Natural killer cell treated with Interleukin-12 subunit alpha and Interleukin-12 subunit beta and Interleukin-15 and Interleukin-18, amount 100 ng/mL, for 72 hours (primary cell): ENCODE data around the gene KIAA0040. TPM values are rescaled to one million over a fixed set of nuclear protein-coding genes. Genes with fewer than 3 reads are reported as not detected.
A peak's percentile ranks its signal among the peaks of the same experiment; 100 is the strongest.

ENCODE experiments used
- ATAC-seq, 2 donors: fragments of 150-1000 bp; cut with Tn5 transposase in 1 of 2; sonication (Bioruptor Pico), chemical (Tn5 transposase) in 1 of 2; 2 replicates each; pipeline ENCODE4 v1.10.0; 2021
- DNase-seq: peaks from one replicate; pipeline ENCODE4 v3.0.0; 2022; ENCODE audit warnings: low spot score
- H3K27ac Mint-ChIP-seq, 2 donors: 1 replicate in 1 of 2; 2 replicates in 1 of 2; pipeline ENCODE4 v1.8.0; 2022; ENCODE audit warnings: mixed read lengths in 2 of 2, mild to moderate bottlenecking in 1 of 2, moderate library complexity in 1 of 2
- H3K27me3 Mint-ChIP-seq, 2 donors: 1 replicate in 1 of 2; 2 replicates in 1 of 2; pipeline ENCODE4 v1.8.0; 2022; ENCODE audit warnings: mixed read lengths in 2 of 2
- H3K36me3 Mint-ChIP-seq: one replicate; pipeline ENCODE4 v1.8.0; 2022; ENCODE audit warnings: mixed read lengths
- H3K4me1 Mint-ChIP-seq, 2 donors: 1 replicate in 1 of 2; 2 replicates in 1 of 2; pipeline ENCODE4 v1.8.0; 2022; ENCODE audit warnings: low read depth in 2 of 2, mixed read lengths in 2 of 2, mild to moderate bottlenecking in 1 of 2
- H3K4me3 Mint-ChIP-seq: one replicate; pipeline ENCODE4 v1.8.0; 2022; ENCODE audit warnings: mixed read lengths
- H3K9me3 Mint-ChIP-seq: 2 replicates; pipeline ENCODE4 v1.8.0; 2022; ENCODE audit warnings: mixed read lengths
- total RNA-seq, 2 donors: library from RNA; stranded (reverse); gene quantifications; one replicate each; pipeline ENCODE4 v1.2.3, GENCODE V29; 2022

KIAA0040 gene
- total RNA-seq, 2 donors from 2014 or later, result 11.2 to 19.3 TPM

DNA sequence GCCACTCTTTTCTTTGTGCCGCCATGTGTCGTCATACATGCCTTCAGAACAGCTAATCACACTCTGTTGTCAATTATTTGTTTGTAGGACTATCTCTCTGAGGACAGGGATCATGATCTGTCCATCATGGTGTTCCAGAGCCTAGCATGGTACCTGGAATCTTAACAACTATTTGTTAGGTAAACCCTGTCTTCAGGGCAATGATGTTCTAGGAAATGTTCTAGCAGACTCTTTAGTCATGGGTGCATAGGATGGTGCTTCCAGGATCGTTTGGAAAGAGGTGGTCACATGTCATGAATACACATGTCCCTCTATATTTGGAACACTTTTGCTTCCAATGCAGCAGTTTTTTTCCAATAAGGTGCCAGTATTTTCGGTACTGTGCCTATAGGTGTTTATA, 18.2 kb upstream of the KIAA0040 start:
- ATAC-seq (no peak), DNase-seq (no peak)
- peaks cover 25 to 37% of the 10 kb centered on the region in 2 donors for H3K4me1 Mint-ChIP-seq
- no peaks in the 10 kb centered on the region for H3K27me3 Mint-ChIP-seq
- H3K9me3 Mint-ChIP-seq, result peaks cover 2% of the 10 kb centered on the region
- H3K27ac Mint-ChIP-seq, result peak overlapping the region; percentile 93 to 95
- H3K4me3 Mint-ChIP-seq, result peak overlapping the region; percentile 93
- peaks cover 4% of the 10 kb centered on the region for H3K36me3 Mint-ChIP-seq

DNA sequence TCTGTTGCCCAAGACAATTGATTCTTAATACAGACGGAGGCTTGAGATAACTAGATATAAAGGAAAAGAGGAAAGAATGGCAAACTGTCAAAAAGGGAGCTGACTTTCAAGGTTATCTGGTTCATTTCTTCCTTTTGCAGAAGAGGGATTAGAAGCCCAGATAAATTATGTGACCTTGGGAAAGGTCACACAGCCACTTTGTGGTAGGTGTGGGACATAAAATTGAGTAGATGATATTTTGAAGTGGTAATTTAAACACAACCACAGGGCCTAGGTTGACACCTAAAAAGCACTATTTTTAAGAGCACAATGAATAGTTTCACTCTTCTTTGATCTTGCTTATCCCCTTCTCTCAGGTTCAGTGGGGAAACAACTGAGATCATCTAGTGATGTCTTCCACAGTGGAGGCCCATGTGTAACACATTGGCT, 16.9 kb upstream of the KIAA0040 start:
- Mint-ChIP-seq H3K27ac (peak overlapping the region; percentile 93 to 95), H3K4me1 (peaks cover 25 to 39% of the 10 kb centered on the region in 2 donors), H3K36me3 (peaks cover 4% of the 10 kb centered on the region), H3K9me3 (peaks cover 2% of the 10 kb centered on the region), H3K27me3 (no peaks in the 10 kb centered on the region), H3K4me3 (peak overlapping the region; percentile 93)
- DNase-seq (no peak), ATAC-seq (peak in 1 of 2 donors; percentile 54)

DNA sequence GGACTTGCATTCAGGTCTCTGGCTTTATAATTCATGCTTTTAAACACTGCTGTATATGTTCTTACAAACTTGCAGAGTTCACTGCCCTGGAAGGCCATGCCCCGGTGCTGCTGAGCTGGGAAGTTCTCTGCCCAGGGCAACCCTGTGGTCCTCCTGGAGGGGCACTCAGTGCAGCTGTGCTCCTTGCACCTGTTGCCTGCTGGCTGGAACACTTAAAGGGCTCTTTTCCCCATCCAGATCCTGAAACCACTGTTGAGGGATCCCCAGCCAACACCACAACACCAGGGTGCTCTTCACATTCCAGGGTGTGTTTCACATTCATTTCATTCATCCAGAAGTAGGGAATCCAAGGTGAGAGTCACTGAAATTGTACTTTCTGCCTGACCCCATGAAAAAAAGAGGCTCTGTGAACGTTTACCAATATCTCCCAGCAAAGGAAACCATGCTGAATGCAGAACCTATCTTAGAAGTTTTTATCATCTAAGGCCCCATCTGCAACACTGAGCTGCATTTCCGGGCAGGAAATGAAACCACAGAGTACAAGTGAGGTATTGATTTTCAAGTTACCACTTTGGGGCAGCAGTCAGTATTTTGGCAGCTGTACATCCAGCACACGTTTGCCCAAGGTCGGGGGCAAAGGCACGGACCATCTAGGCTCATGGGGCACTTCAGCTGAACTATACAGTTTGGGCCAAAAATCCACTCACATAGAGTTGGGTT, 16.4 kb upstream of the KIAA0040 start:
- DNase-seq, result no peak
- H3K27ac Mint-ChIP-seq, result peak overlapping the region; percentile 93 to 95
- H3K27me3 Mint-ChIP-seq, result no peaks in the 10 kb centered on the region
- peaks cover 25 to 42% of the 10 kb centered on the region in 2 donors for H3K4me1 Mint-ChIP-seq
- H3K36me3 Mint-ChIP-seq, result no peaks in the 10 kb centered on the region
- ATAC-seq, result peak; percentile 81 to 88
- H3K4me3 Mint-ChIP-seq, result peak overlapping the region; percentile 93
- H3K9me3 Mint-ChIP-seq, result peaks cover 2% of the 10 kb centered on the region

DNA sequence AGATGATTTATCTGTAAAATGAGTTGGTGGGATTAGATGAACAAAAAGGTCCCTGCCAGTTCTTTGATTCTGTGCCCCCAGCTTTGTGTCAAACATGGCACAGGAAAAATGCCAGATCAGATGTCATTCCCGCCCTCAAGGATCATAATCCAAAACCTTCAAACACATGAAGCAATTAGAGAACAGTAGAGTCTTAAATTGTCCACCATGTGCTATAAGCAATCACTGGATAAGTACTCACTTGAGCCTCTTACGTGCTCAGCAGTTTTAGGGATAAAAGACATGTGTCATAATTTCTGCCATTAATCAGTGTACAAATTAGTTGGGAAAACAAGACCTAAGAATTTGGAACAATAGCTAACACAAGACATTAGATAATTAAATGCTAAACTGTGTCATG, 15.4 kb upstream of the KIAA0040 start:
- H3K4me3 Mint-ChIP-seq, result no peak overlapping the region
- peaks cover 25 to 42% of the 10 kb centered on the region in 2 donors for H3K4me1 Mint-ChIP-seq
- ATAC-seq, result no peak
- peaks cover 2% of the 10 kb centered on the region for H3K9me3 Mint-ChIP-seq
- DNase-seq, result no peak
- H3K27ac Mint-ChIP-seq, result peak overlapping the region in 1 of 2 donors; percentile 68
- no peaks in the 10 kb centered on the region for H3K27me3 Mint-ChIP-seq
- H3K36me3 Mint-ChIP-seq, result no peaks in the 10 kb centered on the region

DNA sequence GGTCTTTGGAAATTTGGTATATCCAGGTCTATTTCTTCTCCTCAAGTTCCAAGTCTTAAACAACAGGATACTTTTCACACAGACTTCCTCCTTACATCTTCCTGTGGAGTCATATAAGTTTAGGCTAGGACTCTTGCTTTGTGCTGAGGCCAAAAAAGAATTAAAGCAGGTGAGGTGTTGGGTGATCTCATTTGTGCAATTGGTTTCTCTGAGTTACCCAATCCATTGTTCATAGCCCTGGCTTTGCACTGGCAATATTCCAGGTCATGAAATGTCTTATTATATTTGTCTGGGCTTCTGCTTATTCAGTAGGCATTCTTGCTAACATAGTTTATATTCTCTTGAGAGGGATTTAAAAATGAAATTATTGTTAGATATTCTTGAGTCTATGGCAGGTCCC, 14.1 kb upstream of the KIAA0040 start:
- ATAC-seq, result no peak

DNA sequence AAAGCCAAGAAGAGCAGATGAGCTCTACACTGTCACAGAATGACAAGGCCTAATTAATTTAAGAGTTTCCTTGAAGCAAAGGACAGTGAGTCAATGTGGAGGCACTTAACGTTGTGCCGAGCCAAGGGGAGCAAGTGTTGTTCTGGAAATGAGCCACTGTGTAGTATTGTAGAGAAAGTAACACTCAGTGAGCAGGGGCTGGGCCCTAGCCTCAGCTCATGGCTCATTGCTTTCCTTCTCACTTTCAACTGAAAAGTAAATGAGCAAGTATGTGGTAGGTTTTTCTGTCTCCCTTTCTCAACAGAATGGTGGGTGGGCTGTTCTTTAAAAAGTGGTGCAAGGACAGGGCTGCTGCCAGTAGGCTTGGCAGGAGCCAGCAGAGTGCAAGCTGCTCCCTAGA, 11.8 kb upstream of the KIAA0040 start:
- Mint-ChIP-seq H3K36me3 (no peaks in the 10 kb centered on the region), H3K27ac (peak overlapping the region in 1 of 2 donors; percentile 37), H3K4me3 (no peak overlapping the region), H3K4me1 (peaks cover 8 to 13% of the 10 kb centered on the region in 2 donors), H3K9me3 (peaks cover 2% of the 10 kb centered on the region), H3K27me3 (no peaks in the 10 kb centered on the region)
- ATAC-seq, result peak; percentile 52 to 83
- DNase-seq, result no peak

More for the DNA sequence above, 14.1 kb upstream of the KIAA0040 start:
- no peak overlapping the region for H3K27ac Mint-ChIP-seq
- peaks cover 17 to 34% of the 10 kb centered on the region in 2 donors for H3K4me1 Mint-ChIP-seq
- H3K9me3 Mint-ChIP-seq, result peaks cover 2% of the 10 kb centered on the region
- no peaks in the 10 kb centered on the region for H3K36me3 Mint-ChIP-seq
- no peak for DNase-seq
- no peak overlapping the region for H3K4me3 Mint-ChIP-seq
- no peaks in the 10 kb centered on the region for H3K27me3 Mint-ChIP-seq

DNA sequence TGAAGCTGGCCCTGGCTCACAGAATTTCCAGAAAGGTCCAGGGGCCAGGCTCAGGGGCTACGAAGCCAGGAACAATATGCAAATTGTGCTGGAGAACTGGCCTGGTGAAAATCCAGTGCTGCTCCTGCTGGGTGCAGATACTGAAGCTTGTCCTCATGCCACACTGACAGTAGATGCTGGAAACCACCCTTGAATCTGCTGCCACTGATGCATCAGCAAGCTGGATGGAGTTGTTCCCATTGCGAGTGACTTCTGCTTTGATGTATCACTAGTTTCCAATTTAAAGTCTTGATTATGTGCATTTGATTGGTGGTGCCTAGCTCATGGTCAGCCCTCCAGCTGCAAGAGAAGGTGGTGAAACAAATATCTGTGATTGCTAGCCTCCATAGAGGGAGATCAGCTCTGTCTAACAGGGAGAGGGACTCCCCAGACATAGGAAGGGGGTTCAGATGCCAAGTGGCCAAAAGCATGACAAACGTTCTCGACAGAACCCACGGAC, 11.0 kb upstream of the KIAA0040 start:
- no peak overlapping the region for H3K4me3 Mint-ChIP-seq
- H3K27me3 Mint-ChIP-seq, result no peaks in the 10 kb centered on the region
- H3K9me3 Mint-ChIP-seq, result no peaks in the 10 kb centered on the region

DNA sequence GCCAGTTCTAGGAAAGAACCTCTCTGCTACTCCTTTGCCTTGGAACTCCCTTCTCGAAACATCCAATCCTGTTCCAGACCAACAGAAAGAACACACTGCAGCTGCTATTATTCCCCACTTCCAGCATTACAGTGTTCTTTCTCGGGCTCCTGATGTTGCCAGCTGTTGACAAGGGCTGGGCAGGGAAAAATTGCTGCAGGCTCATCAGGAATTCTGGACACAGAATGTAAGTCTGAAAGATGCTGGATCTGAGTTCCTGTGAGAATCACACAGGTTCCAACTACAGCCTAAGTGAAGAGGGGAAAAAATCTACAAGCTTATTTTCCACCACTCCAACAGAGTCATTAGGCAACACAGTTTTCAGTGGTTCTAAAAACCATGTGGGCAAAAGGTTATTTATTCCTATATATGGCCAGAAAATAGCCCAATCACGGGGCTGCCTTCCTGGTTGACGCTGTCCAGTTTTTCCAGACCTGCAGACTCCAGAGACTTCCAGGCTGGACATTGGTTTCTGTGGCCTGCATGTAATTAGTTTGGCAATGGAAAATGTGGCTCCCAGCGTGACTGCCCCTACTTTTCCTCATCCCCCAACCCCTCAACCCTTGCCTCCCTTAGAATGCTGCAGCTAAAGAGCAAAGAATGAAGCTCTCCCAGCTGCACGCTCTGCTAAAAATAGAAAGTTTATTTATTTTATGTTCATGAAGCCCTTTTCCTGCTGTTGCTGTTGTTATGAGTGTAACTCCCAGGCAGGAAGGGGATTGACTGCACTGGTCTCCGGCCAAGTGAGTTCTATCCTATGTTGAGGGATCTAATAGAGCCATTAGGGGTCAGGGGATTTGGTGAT, 8.3 kb upstream of the KIAA0040 start:
- no peak for ATAC-seq
- DNase-seq, result no peak
- H3K4me3 Mint-ChIP-seq, result no peak overlapping the region
- H3K4me1 Mint-ChIP-seq, result peaks cover 0 to 5% of the 10 kb centered on the region in 2 donors
- no peak overlapping the region for H3K27ac Mint-ChIP-seq
- H3K9me3 Mint-ChIP-seq, result no peaks in the 10 kb centered on the region
- H3K36me3 Mint-ChIP-seq, result no peaks in the 10 kb centered on the region
- no peaks in the 10 kb centered on the region for H3K27me3 Mint-ChIP-seq

More for the DNA sequence above, 11.0 kb upstream of the KIAA0040 start:
- Mint-ChIP-seq H3K36me3 (no peaks in the 10 kb centered on the region), H3K4me1 (peaks cover under 1 to 6% of the 10 kb centered on the region in 2 donors), H3K27ac (no peak overlapping the region)
- ATAC-seq (no peak), DNase-seq (no peak)

DNA sequence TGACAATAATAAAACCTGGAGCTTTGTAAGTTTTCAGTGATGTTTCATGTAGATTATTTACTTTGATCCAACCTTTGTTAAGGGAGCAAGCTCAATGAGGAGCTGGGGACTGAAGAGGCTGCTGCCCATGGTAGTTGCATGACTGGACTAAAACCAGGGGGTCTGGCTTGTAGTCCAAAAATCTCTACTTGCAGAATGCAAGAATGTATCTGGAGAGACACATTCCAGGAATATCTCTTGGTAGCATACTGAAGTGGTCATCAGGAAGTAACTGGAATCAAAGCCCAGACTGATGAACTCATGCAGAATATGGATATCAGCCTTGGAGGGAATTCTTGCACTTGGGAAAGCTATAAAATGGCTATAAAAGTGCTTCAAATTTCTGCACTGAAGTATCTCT, 5.8 kb upstream of the KIAA0040 start:
- no peaks in the 10 kb centered on the region for H3K9me3 Mint-ChIP-seq
- H3K27ac Mint-ChIP-seq, result no peak overlapping the region
- DNase-seq (no peak), ATAC-seq (no peak)
- no peaks in the 10 kb centered on the region for H3K4me1 Mint-ChIP-seq
- no peak overlapping the region for H3K4me3 Mint-ChIP-seq
- no peaks in the 10 kb centered on the region for H3K36me3 Mint-ChIP-seq
- H3K27me3 Mint-ChIP-seq, result no peaks in the 10 kb centered on the region

DNA sequence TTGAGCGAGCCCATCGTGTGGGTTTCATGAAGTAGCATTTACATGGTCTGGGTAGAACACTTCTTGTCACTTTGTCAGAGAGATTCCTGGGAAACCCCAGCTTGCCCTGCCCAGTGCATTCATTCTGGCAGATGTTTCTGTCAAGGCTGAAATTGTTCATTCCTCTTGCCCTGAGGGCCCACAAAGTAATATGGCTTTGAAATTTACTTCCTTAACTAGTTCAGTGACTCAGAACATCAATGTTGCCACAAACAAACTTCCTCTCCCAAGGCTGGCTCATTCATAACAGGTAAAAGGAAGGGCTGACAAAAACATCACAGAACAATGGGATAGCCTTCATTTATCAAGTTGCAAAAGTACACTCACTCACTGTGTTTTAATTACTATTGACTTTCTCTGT, 5.0 kb upstream of the KIAA0040 start:
- H3K4me1 Mint-ChIP-seq, result peaks cover 0 to 2% of the 10 kb centered on the region in 2 donors
- no peak overlapping the region for H3K27ac Mint-ChIP-seq
- no peaks in the 10 kb centered on the region for H3K9me3 Mint-ChIP-seq
- no peaks in the 10 kb centered on the region for H3K36me3 Mint-ChIP-seq
- H3K27me3 Mint-ChIP-seq, result no peaks in the 10 kb centered on the region
- ATAC-seq (no peak), DNase-seq (no peak)
- no peak overlapping the region for H3K4me3 Mint-ChIP-seq

DNA sequence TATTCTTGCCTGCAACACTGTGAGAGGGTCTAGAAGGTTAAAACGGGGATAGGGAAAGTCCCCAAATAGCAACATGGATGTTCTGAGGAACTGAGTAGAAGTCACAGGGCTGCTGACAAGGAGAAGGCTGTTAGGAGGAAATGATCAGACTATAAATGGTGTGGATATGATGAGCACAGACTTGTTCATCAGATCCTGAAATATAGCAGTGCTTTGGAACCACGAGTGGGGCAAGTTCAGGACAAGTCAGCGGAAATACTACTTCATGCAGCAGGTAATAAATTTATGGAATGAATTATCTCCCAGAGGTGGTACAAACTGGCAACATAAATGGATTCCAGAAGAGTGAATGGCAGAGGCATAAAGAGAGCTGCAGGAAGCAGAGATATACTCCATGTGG, 3.2 kb upstream of the KIAA0040 start:
- Mint-ChIP-seq H3K4me1 (peaks cover 9 to 13% of the 10 kb centered on the region in 2 donors), H3K4me3 (no peak overlapping the region), H3K36me3 (no peaks in the 10 kb centered on the region)

DNA sequence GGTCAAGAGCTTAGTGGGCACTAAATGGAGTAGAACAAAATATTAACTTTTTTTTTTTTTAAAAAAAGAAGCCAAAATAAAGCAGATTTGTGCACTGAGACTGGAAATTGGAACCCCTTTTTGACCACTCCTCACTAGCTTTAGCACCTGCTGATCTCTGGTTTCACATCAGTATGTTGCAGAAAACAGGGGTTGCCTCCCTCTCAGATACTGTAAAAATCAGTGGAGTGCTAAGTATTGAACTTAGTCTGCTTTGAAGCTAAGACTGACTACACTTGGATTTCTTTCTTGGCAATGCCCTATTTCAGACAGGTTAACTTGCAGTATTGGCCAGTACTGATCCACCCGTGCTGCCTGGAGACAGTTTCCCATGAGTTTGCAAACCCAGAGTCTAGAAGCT, 2.7 kb upstream of the KIAA0040 start:
- DNase-seq (no peak), ATAC-seq (no peak)
- H3K27ac Mint-ChIP-seq, result no peak overlapping the region
- H3K27me3 Mint-ChIP-seq, result no peaks in the 10 kb centered on the region
- H3K4me3 Mint-ChIP-seq, result no peak overlapping the region
- peaks cover 14 to 19% of the 10 kb centered on the region in 2 donors for H3K4me1 Mint-ChIP-seq
- no peaks in the 10 kb centered on the region for H3K36me3 Mint-ChIP-seq
- peaks cover 5% of the 10 kb centered on the region for H3K9me3 Mint-ChIP-seq

More for the DNA sequence above, 3.2 kb upstream of the KIAA0040 start:
- DNase-seq (no peak), ATAC-seq (no peak)
- Mint-ChIP-seq H3K9me3 (peaks cover under 1% of the 10 kb centered on the region), H3K27me3 (no peaks in the 10 kb centered on the region), H3K27ac (no peak overlapping the region)

DNA sequence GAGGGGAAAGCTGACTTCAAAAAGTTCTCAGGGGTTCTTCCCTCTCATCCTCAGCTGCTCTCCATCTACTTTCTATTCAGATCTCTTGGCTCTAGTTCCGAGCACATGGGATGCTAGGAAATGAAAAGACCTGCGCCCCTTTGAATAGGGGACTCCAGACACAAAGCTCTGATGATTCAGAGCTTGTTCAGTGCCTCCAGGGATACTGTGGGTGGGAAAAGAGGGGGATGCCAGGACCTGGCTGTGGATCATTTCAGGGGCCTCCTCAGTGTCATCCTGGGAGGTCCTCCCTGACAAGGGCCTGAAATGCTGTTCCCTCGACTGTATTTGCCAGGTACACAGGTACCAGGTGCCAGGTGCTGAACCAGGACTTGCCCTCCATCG, 943 bp upstream of the KIAA0040 start:
- Mint-ChIP-seq H3K9me3 (peaks cover 5% of the 10 kb centered on the region), H3K27me3 (no peaks in the 10 kb centered on the region), H3K36me3 (no peaks in the 10 kb centered on the region), H3K4me3 (peak overlapping the region; percentile 96), H3K4me1 (peaks cover 32 to 36% of the 10 kb centered on the region in 2 donors), H3K27ac (peak overlapping the region in 1 of 2 donors; percentile 78)
- no peak for ATAC-seq
- DNase-seq, result no peak
